Hepatic stellate cell (primary cell): ENCODE measurements around the gene PPFIBP1.
A peak's percentile ranks its signal among the peaks of the same experiment; 100 is the strongest.
"Not testable (repeated sequence)": the region's sequence is repeated elsewhere in the genome, so short reads cannot be mapped to it uniquely, and the experiment has no call there.

Source experiments
- DNase-seq: peaks from one replicate; pipeline ENCODE4 v3.0.0; 2011; ENCODE audit warnings: low spot score

PPFIBP1 gene

DNA sequence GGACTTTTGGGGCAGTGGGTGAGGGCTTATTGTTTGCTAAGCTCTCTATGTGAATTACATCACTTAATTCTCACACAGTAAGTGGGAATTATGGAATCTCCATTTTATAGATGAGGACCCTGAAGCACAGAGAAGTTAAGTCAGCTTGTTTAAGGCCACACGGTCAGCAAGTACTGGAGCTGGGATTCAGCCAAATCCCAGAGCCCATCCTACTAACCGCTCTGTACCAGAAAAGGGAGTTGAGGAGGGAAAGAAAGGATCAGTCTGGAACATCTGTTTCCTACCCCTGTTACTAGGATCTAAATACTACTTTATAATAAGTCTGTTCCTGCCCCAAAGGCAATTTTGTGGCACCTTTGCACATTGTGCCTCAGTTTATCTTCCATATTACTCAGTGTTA lies 42.6 kb downstream of the PPFIBP1 start:
- no peak for DNase-seq

DNA sequence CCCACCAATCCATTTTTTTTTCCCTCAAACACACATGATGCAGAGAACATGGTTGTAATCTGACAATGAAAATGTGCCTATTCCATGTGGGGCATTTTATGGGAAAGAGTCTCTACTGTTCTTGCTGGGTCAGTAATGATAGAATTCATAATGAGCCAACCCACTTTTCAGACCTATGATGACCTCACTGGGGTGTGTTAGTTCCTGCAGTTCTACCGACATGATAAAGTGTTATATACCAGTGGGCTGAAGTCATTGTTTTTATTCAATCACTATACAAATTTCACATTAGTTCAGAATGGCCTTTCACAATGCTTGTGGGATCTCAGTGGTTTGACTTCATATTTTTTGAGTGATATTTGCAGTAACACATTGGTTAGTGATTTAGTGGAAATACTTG lies 47.5 kb downstream of the PPFIBP1 start:
- peak; percentile 50 for DNase-seq

DNA sequence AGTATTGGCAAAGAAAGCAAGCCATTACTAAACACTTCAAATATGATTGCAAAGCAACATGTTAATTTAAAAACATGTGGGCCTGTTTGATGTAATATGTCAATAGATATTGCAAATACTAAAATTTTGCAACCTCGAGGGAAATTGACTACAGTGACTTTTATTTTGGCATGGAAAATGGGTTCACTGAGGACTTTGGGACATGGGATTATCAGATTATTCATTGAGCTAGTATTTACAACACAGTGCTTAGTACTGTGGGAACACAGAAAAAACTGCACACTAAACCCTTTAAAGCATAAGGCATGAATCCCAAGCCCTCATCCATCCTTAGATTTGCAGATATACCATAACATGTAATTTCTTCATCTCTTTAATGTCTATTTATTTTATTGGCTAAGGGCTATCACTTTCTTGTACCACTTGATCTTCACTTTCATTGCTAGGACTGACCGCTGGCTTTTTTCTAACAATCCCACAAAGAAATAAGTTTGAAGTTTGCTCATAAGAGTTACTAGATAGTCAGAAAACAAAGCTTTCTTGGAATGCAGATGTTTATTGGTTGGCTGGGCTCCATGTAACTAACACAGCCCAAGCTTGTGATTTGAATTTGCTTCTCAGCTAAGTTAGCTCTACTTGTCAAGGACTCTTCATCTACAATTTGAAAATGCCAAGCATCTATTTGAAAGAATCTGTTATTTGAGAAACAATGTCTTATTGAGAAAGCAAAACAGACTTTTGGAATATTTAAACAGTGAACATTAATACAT lies 48.7 kb downstream of the PPFIBP1 start:
- no peak for DNase-seq

DNA sequence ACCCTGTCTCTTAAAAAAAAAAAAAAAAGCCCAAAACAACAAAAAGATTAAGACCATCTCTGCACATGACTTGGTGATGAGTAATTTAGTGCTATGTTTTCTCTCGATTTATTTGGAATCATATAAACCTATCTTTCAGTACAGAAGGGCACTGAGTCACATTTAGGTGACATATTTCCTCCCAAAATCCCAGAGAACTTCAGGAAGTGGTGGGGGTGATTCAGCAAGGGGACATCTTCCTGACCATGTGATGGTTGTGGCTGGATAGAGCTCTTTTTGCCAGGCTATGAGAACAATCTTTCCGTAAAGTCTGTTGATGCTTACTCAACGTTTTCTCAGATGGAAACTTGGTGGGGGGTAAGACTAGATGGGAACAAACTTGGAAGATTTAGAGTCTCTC lies 50.0 kb downstream of the PPFIBP1 start:
- DNase-seq = peak; percentile 67

GRCh38 chr12:27575090-27575761 lies 51.2 kb downstream of the PPFIBP1 start:
- no peak for DNase-seq

GRCh38 chr12:27575762-27576118 lies 51.7 kb downstream of the PPFIBP1 start:
- no peak for DNase-seq

GRCh38 chr12:27576667-27577347 lies 52.8 kb downstream of the PPFIBP1 start:
- no peak for DNase-seq

GRCh38 chr12:27577688-27578087 lies 53.7 kb downstream of the PPFIBP1 start:
- DNase-seq = no peak

DNA sequence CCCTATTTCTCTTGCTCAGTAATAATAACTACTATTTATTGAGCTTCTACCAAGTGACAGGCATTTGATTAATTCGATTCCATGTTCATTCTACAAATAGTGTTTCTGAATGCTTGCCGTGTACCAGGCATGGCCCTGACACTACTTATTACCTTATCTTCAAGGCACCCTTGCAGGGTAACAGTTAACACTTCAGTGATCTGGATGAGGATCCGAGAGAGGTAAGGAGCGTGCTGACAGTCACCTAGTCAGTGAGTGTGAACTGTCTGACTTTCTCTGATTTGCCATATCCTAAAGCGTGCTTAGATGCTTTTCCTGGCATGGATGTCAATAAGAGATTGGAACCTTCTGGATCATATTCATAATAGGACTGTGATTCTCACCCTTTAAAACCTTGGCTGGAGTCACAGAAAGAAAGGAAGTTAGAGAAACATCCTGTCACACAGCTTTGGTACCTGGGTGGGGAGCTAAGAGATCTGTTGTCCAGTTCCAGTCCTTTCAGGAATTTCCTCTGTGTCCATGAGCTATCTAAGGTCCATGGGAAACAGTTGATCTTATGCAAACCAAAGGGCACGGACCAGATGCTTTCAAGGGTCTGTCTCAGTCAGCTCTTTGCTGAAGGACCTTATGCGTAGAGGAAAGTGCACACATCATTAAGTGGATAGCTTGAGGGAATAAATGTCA lies 54.8 kb downstream of the PPFIBP1 start:
- no peak for DNase-seq

DNA sequence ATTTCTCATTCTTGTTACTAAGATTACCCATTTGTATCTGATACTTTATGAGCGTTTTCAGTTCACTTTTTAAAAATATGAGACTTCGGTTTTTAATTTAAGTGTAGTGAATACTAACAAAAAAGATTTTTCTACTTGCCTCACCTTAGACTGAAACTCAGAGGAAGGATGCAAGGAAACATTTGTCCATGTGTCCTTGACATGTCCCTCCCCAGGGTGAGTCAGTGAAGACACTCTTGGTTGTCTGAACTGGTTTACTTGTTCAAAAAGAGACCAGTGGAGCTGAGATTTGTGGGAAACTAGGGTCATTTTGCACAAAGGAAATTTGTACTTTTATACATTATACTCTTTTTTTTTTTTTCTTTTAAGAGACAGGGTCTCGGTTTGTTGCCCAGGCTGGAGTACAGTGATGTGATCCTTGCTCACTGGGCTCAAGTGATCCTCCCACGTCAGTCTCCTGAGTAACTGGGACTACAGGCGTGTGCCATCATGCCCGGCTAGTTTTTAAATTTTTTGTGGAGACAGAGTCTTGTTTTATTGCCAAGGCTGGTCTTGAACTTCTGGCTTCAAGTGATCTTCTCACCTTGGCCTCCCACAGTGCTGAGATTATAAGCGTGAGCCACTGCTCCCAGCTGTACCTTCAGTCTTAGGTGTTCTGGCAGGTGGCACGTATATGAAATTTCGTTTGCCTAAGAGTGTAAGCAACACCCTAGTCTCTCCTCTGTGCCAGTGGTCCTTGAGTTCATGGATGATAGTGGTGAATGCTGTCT lies 56.7 kb downstream of the PPFIBP1 start:
- no peak for DNase-seq

DNA sequence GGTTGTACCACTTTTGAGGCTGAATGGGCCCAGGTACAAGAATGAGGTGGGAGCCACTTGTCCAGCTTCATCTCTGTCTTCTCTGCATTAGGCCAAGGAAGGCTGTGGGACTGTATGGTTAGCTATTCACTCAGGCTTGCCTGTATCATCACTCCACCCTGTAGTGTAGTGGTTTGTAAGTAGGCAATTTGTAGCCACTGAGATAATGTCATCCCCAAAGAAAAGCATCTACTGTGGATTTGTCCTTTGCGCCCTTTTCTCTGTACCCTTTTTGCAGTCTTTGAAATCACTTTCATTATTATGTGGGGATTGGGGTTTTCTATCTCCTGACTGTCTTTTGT lies 57.3 kb downstream of the PPFIBP1 start:
- DNase-seq = not testable (repeated sequence)

DNA sequence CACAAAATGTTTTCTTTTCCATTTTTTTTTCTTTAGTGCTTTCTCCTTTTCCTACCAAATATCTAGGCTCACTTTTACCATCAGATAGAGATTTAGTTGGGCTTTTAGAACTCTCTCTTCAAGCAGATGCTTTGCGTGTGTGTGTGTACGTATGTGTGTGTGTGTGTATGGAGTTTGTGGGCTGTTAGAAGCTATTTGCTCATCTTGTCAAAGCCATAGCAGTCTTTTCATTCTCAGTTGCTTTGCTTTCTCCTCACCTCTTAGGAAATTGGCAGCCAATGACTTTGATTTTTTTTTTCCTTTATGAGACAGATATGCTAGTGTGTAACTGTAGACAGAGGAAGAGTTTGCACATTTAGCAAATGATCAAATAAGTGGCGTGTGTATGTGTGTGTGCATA lies 57.8 kb downstream of the PPFIBP1 start:
- DNase-seq = not testable (repeated sequence)

GRCh38 chr12:27582445-27582844 lies 58.4 kb downstream of the PPFIBP1 start:
- not testable (repeated sequence) for DNase-seq

- peak; percentile 9 for DNase-seq
Observed at GRCh38 chr12:27583057-27583797, 59.2 kb downstream of the PPFIBP1 start.

- DNase-seq = no peak
Observed at GRCh38 chr12:27583981-27584380, 60.0 kb downstream of the PPFIBP1 start.

DNA sequence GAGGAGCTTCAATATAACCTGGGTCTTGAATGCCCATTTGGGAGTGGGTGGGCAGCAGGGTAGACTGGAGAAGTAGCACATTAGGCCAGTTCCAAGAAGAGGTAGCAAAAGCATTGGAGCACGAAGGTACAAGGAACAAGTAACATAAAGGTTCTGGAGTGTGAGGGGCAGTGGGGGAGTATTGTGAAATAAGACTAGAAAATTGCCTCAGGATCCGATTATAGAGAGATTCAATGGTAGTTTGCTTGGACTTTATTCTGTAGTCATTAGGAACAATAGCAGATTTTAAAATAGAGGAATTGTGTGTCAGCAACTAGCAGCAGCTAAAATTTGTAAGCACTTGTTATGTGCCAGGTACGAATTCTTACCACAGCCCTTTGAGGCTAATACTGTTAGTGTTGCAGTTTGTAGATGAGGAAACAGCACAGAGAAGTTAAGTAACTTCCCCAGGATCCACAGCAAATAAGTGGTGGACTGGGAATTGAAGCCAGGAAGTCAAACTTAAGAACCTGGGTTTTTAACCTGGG lies 61.8 kb downstream of the PPFIBP1 start:
- DNase-seq = no peak

- DNase-seq = not testable (repeated sequence)
Observed at GRCh38 chr12:27588075-27588730, 64.2 kb downstream of the PPFIBP1 start.

DNA sequence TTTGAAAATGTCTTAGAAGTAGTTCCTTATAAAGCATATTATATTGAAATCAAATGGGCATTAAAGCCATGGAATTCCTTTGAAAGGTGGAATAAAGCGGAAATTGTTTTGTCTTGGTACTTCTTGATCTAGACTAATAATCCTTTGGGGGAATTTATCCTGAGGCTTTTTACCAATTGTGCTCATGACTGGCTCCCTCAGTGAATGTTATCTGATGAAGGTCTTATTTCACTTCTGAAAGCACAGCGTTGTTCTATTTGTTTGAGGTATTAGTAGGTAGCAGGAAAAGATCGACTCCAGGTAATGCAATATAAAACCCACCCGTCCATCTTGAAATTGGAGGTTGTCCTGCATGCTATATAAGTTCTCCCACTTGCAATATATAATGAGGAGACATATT lies 64.8 kb downstream of the PPFIBP1 start:
- no peak for DNase-seq

GRCh38 chr12:27589419-27589818 lies 65.4 kb downstream of the PPFIBP1 start:
- no peak for DNase-seq

GRCh38 chr12:27591698-27592097 lies 67.7 kb downstream of the PPFIBP1 start:
- DNase-seq = not testable (repeated sequence)
